ENCODE results near the gene GALC. TPM values are rescaled to one million over a fixed set of nuclear protein-coding genes. Genes with fewer than 3 reads are reported as not detected.

The GALC gene
- total and polyA plus RNA-seq, 2 donors (not counting 3 experiments of a cell fraction or from before 2014, with no cell fraction given): 12.4 to 14.2 TPM

DNA sequence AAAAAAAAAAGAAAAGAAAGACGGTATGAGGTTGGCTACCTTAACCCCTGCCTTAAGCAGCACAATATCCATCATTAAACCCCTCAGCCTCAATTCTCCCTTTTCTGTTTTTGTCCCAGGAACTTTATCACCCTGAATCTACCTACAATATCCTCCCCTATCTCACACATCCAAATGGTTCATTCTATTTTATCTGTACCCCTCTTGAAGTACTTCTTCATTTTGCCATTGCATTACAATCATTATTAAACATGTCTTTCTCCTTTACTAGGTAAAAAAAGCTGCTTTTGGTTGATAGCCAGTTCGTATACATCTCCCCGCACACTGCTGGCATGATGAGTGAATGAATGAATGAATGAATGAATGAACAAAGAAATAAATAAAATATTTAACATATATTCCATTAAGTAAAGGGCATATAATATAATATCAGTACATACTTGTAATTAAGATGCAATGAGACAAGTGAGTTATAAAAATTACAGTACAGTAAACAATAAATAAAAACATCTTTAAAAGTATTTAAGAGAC is 11.6 kb upstream of the GALC start:
- DNase-seq (ENCODE audit: low read depth, low spot score) (no peak), FAIRE-seq (no peak)
- H3K27ac ChIP-seq (ENCODE audit: insufficient read depth, low read depth, low read length): no peak overlapping the region
- no TSS peak for BruUV-seq (replicated peaks)
- H3K9me3 ChIP-seq (replicated peaks; ENCODE audit: control insufficient read depth, insufficient read depth, low read length): no peaks in the 10 kb centered on the region
- no peak overlapping the region for H2AFZ ChIP-seq (ENCODE audit: low read depth, low read length)
- dilution Hi-C loops (cut with MboI; ENCODE audit: extremely low pct_ligation_motif_present, low sequenced_read_pairs): no loop called here
- ChIA-PET POLR2A (no interaction called here), CTCF (interaction anchor here (1.5 kb wide), 1 partner anchor 10 kb away, joined by 11 read pairs; no protein-coding TSS in a partner anchor)
- H3K4me1 ChIP-seq (ENCODE audit: control insufficient read depth, extremely low read depth, insufficient read depth, low read length): no peaks in the 10 kb centered on the region
- H3K27me3 ChIP-seq (ENCODE audit: control insufficient read depth in 2 of 2, insufficient read depth in 2 of 2, low read length in 2 of 2): no peaks in the 10 kb centered on the region
- no peaks in the 10 kb centered on the region for H3K79me2 ChIP-seq (ENCODE audit: control insufficient read depth, insufficient read depth, low read length)
- H3K9me1 ChIP-seq (replicated peaks; ENCODE audit: control insufficient read depth, extremely low read depth, insufficient read depth, low read length): peaks cover 2% of the 10 kb centered on the region
- TF ChIP-seq MAX (IDR thresholded peaks at IDR 0.05; ENCODE audit: insufficient read depth, insufficient read length) (no peak), FOS (IDR thresholded peaks at IDR 0.05; ENCODE audit: borderline replicate concordance, insufficient read depth, low read length) (no peak), MYC (IDR thresholded peaks at IDR 0.05; ENCODE audit: low read depth, low read length) (no peak), POLR2A (IDR thresholded peaks at IDR 0.05; ENCODE audit: low read depth, low read length) (no peak), GATA2 (IDR thresholded peaks at IDR 0.05; ENCODE audit: insufficient read depth, insufficient read length, low read depth, low read length) (no peak), POLR2AphosphoS5 (IDR thresholded peaks at IDR 0.05; ENCODE audit: insufficient read depth, low read depth, low read length) (no peak), EZH2 (IDR thresholded peaks at IDR 0.05; ENCODE audit: borderline replicate concordance, low read depth, low read length, severe bottlenecking) (no peak), CTCF (IDR thresholded peaks at IDR 0.05; ENCODE audit: extremely low read depth in 1 of 2, insufficient read depth in 1 of 2, low read depth in 1 of 2, low read length in 2 of 2) (no peak), JUN (IDR thresholded peaks at IDR 0.05; ENCODE audit: borderline replicate concordance, insufficient read depth, insufficient read length, low read depth) (no peak)
- no peak overlapping the region for H3K4me3 ChIP-seq (replicated peaks in 1 of 3; ENCODE audit: insufficient read depth in 1 of 3, low read depth in 1 of 3, low read length in 3 of 3)
- no peak overlapping the region for H3K9ac ChIP-seq (replicated peaks; ENCODE audit: extremely low read depth, insufficient read depth, low read length)
- no peaks in the 10 kb centered on the region for H4K20me1 ChIP-seq (replicated peaks; ENCODE audit: control insufficient read depth, extremely low read depth, insufficient read depth, low read length)
- intact Hi-C loops (cut with micrococcal nuclease): loop anchor here (1.0 kb wide), 1 partner anchor 9 kb away; no protein-coding TSS in a partner anchor
- no peaks in the 10 kb centered on the region for H3K36me3 ChIP-seq (ENCODE audit: control insufficient read depth in 2 of 2, extremely low read depth in 1 of 2, insufficient read depth in 2 of 2, low read length in 2 of 2)
- H3K4me2 ChIP-seq (ENCODE audit: insufficient read depth, low read length): no peak overlapping the region

All from endothelial cell of umbilical vein (primary cell).